Dendritic cell treated with granulocyte-macrophage colony-stimulating factor and Interleukin-4, amounts not matched to agents 40 ng/mL and 50 ng/mL, for 4 days (primary cell): ENCODE results near the gene NKX3-2.
A peak's percentile ranks its signal among the peaks of the same experiment; 100 is the strongest.

Experiments used
- H3K27ac Mint-ChIP-seq: one replicate; pipeline ENCODE4 v1.8.0; 2022; ENCODE audit warnings: mild to moderate bottlenecking, mixed read lengths
- H3K27me3 Mint-ChIP-seq: one replicate; pipeline ENCODE4 v1.8.0; 2022; ENCODE audit warnings: mild to moderate bottlenecking, mixed read lengths
- H3K36me3 Mint-ChIP-seq: one replicate; pipeline ENCODE4 v1.8.0; 2022; ENCODE audit warnings: low read depth, mixed read lengths
- H3K4me1 Mint-ChIP-seq: one replicate; pipeline ENCODE4 v1.8.0; 2022; ENCODE audit warnings: low read depth, mixed read lengths
- H3K4me3 Mint-ChIP-seq: one replicate; pipeline ENCODE4 v1.8.0; 2022; ENCODE audit warnings: mild to moderate bottlenecking, moderate library complexity, mixed read lengths
- H3K9me3 Mint-ChIP-seq: one replicate; pipeline ENCODE4 v1.8.0; 2022; ENCODE audit warnings: mixed read lengths
- intact Hi-C: fragments of 100-400 bp; cut with micrococcal nuclease; formaldehyde crosslinking; loops from one replicate; pipeline ENCODE4 v1.15.0; 2022

Gene NKX3-2

GRCh38 chr4:13522282-13523104 is 21.8 kb downstream of the NKX3-2 start:
- Mint-ChIP-seq H3K4me3 (no peak overlapping the region), H3K9me3 (peaks cover 10% of the 10 kb centered on the region), H3K4me1 (peaks cover 16% of the 10 kb centered on the region), H3K27ac (no peak overlapping the region), H3K36me3 (no peaks in the 10 kb centered on the region), H3K27me3 (peaks cover 72% of the 10 kb centered on the region)
- intact Hi-C loops: no loop called here

GRCh38 chr4:13521047-13521446 is 23.3 kb downstream of the NKX3-2 start:
- intact Hi-C loops: no loop called here
- peaks cover 10% of the 10 kb centered on the region for H3K9me3 Mint-ChIP-seq
- no peaks in the 10 kb centered on the region for H3K36me3 Mint-ChIP-seq
- no peak overlapping the region for H3K27ac Mint-ChIP-seq
- no peak overlapping the region for H3K4me3 Mint-ChIP-seq
- H3K27me3 Mint-ChIP-seq: peaks cover 67% of the 10 kb centered on the region
- peaks cover 11% of the 10 kb centered on the region for H3K4me1 Mint-ChIP-seq

- intact Hi-C loops: no loop called here
- no peaks in the 10 kb centered on the region for H3K9me3 Mint-ChIP-seq
- no peak overlapping the region for H3K27ac Mint-ChIP-seq
- H3K4me1 Mint-ChIP-seq: no peaks in the 10 kb centered on the region
- H3K4me3 Mint-ChIP-seq: no peak overlapping the region
- no peaks in the 10 kb centered on the region for H3K36me3 Mint-ChIP-seq
- peaks cover 53% of the 10 kb centered on the region for H3K27me3 Mint-ChIP-seq
Measured at GRCh38 chr4:13516315-13516860, 27.9 kb downstream of the NKX3-2 start.

GRCh38 chr4:13515268-13515667 is 29.0 kb downstream of the NKX3-2 start:
- Mint-ChIP-seq H3K36me3 (no peaks in the 10 kb centered on the region), H3K27ac (no peak overlapping the region), H3K4me3 (no peak overlapping the region), H3K9me3 (no peaks in the 10 kb centered on the region), H3K27me3 (peaks cover 52% of the 10 kb centered on the region), H3K4me1 (no peaks in the 10 kb centered on the region)
- intact Hi-C loops: no loop called here

GRCh38 chr4:13514722-13515121 is 29.6 kb downstream of the NKX3-2 start:
- no peak overlapping the region for H3K4me3 Mint-ChIP-seq
- no peaks in the 10 kb centered on the region for H3K9me3 Mint-ChIP-seq
- H3K27me3 Mint-ChIP-seq: peaks cover 51% of the 10 kb centered on the region
- H3K4me1 Mint-ChIP-seq: no peaks in the 10 kb centered on the region
- no peak overlapping the region for H3K27ac Mint-ChIP-seq
- intact Hi-C loops: no loop called here
- no peaks in the 10 kb centered on the region for H3K36me3 Mint-ChIP-seq

- Mint-ChIP-seq H3K4me1 (no peaks in the 10 kb centered on the region), H3K36me3 (no peaks in the 10 kb centered on the region), H3K27ac (no peak overlapping the region), H3K27me3 (peaks cover 54% of the 10 kb centered on the region), H3K9me3 (no peaks in the 10 kb centered on the region), H3K4me3 (no peak overlapping the region)
- intact Hi-C loops: no loop called here
Measured at GRCh38 chr4:13511101-13511500, 33.2 kb downstream of the NKX3-2 start.

GRCh38 chr4:13509442-13509841 is 34.9 kb downstream of the NKX3-2 start:
- no peaks in the 10 kb centered on the region for H3K36me3 Mint-ChIP-seq
- no peak overlapping the region for H3K4me3 Mint-ChIP-seq
- no peaks in the 10 kb centered on the region for H3K4me1 Mint-ChIP-seq
- no peak overlapping the region for H3K27ac Mint-ChIP-seq
- intact Hi-C loops: no loop called here
- peaks cover 51% of the 10 kb centered on the region for H3K27me3 Mint-ChIP-seq
- H3K9me3 Mint-ChIP-seq: no peaks in the 10 kb centered on the region

- intact Hi-C loops: no loop called here
- Mint-ChIP-seq H3K27ac (no peak overlapping the region), H3K9me3 (no peaks in the 10 kb centered on the region), H3K27me3 (peaks cover 48% of the 10 kb centered on the region), H3K4me1 (no peaks in the 10 kb centered on the region), H3K4me3 (no peak overlapping the region), H3K36me3 (no peaks in the 10 kb centered on the region)
Measured at GRCh38 chr4:13504374-13504773, 39.9 kb downstream of the NKX3-2 start.

- H3K36me3 Mint-ChIP-seq: no peaks in the 10 kb centered on the region
- H3K9me3 Mint-ChIP-seq: no peaks in the 10 kb centered on the region
- H3K27me3 Mint-ChIP-seq: peaks cover 28% of the 10 kb centered on the region
- peak overlapping the region; percentile 36 for H3K27ac Mint-ChIP-seq
- intact Hi-C loops: no loop called here
- H3K4me3 Mint-ChIP-seq: no peak overlapping the region
- H3K4me1 Mint-ChIP-seq: peaks cover 6% of the 10 kb centered on the region
Measured at GRCh38 chr4:13498469-13498868, 45.8 kb downstream of the NKX3-2 start.

GRCh38 chr4:13496605-13497004 is 47.7 kb downstream of the NKX3-2 start:
- intact Hi-C loops: no loop called here
- Mint-ChIP-seq H3K27me3 (peaks cover 23% of the 10 kb centered on the region), H3K4me1 (peaks cover 6% of the 10 kb centered on the region), H3K9me3 (no peaks in the 10 kb centered on the region), H3K27ac (no peak overlapping the region), H3K4me3 (no peak overlapping the region), H3K36me3 (no peaks in the 10 kb centered on the region)

- no peak overlapping the region for H3K4me3 Mint-ChIP-seq
- no peaks in the 10 kb centered on the region for H3K36me3 Mint-ChIP-seq
- H3K9me3 Mint-ChIP-seq: no peaks in the 10 kb centered on the region
- H3K4me1 Mint-ChIP-seq: peaks cover 6% of the 10 kb centered on the region
- peaks cover 24% of the 10 kb centered on the region for H3K27me3 Mint-ChIP-seq
- no peak overlapping the region for H3K27ac Mint-ChIP-seq
- intact Hi-C loops: no loop called here
Measured at GRCh38 chr4:13495753-13496152, 48.6 kb downstream of the NKX3-2 start.

- H3K27me3 Mint-ChIP-seq: peaks cover 31% of the 10 kb centered on the region
- no peak overlapping the region for H3K27ac Mint-ChIP-seq
Measured at GRCh38 chr4:13493793-13494192, 50.5 kb downstream of the NKX3-2 start.

GRCh38 chr4:13492747-13493146 is 51.6 kb downstream of the NKX3-2 start:
- intact Hi-C loops: no loop called here
- Mint-ChIP-seq H3K27me3 (peaks cover 36% of the 10 kb centered on the region), H3K36me3 (no peaks in the 10 kb centered on the region), H3K4me3 (no peak overlapping the region), H3K4me1 (no peaks in the 10 kb centered on the region), H3K27ac (no peak overlapping the region), H3K9me3 (no peaks in the 10 kb centered on the region)

More at GRCh38 chr4:13493793-13494192, 50.5 kb downstream of the NKX3-2 start:
- intact Hi-C loops: no loop called here
- H3K9me3 Mint-ChIP-seq: no peaks in the 10 kb centered on the region
- no peaks in the 10 kb centered on the region for H3K36me3 Mint-ChIP-seq
- H3K4me1 Mint-ChIP-seq: peaks cover 6% of the 10 kb centered on the region
- H3K4me3 Mint-ChIP-seq: no peak overlapping the region
